Neural progenitor cell (in vitro differentiated cells): ENCODE results near the gene TNS3. TPM values are rescaled to one million over a fixed set of nuclear protein-coding genes. Genes with fewer than 3 reads are reported as not detected.

Source experiments
- DNase-seq: peaks from one replicate; pipeline ENCODE4 v3.0.0-alpha.2; 2016; ENCODE audit warnings: low spot score
- H2AFZ ChIP-seq: fragments of 200-600 bp; sonication (generic); replicated peaks from 2 replicates; pipeline ENCODE4 v1.6.1; 2016; ENCODE audit warnings: antibody characterized with exemption
- H3F3A ChIP-seq: fragments of 200-600 bp; sonication (generic); 2 replicates; pipeline ENCODE4 v1.6.1; 2016; ENCODE audit warnings: antibody characterized with exemption, low read depth
- H3K27ac ChIP-seq: fragments of 200-600 bp; sonication (generic); 2 replicates; pipeline ENCODE4 v1.5.1; 2016; ENCODE audit warnings: mild to moderate bottlenecking
- H3K27me3 ChIP-seq: fragments of 200-600 bp; sonication (generic); 2 replicates; pipeline ENCODE4 v1.6.1; 2016; ENCODE audit warnings: mild to moderate bottlenecking, moderate library complexity
- H3K36me3 ChIP-seq: fragments of 200-600 bp; sonication (generic); 2 replicates; pipeline ENCODE4 v1.5.1; 2016
- H3K4me1 ChIP-seq: fragments of 200-600 bp; sonication (generic); 2 replicates; pipeline ENCODE4 v1.6.1; 2016; ENCODE audit warnings: mixed run types
- H3K4me2 ChIP-seq: fragments of 200-600 bp; sonication (generic); 2 replicates; pipeline ENCODE4 v1.6.1; 2016
- H3K4me3 ChIP-seq: fragments of 200-600 bp; sonication (generic); 2 replicates; pipeline ENCODE4 v1.5.1; 2016
- H3K79me2 ChIP-seq: fragments of 200-600 bp; sonication (generic); 2 replicates; pipeline ENCODE4 v1.6.1; 2016; ENCODE audit warnings: low read depth
- H3K9ac ChIP-seq: fragments of 200-600 bp; sonication (generic); 2 replicates; pipeline ENCODE4 v1.6.1; 2016
- H3K9me3 ChIP-seq: fragments of 200-600 bp; sonication (generic); 2 replicates; pipeline ENCODE4 v1.5.1; 2016; ENCODE audit warnings: low read depth
- H4K20me1 ChIP-seq: fragments of 200-600 bp; sonication (generic); 2 replicates; pipeline ENCODE4 v1.6.1; 2016; ENCODE audit warnings: low read depth
- H3K27ac Mint-ChIP-seq: 3 replicates; pipeline ENCODE4 v1.8.0; 2021; ENCODE audit warnings: mixed read lengths
- H3K27me3 Mint-ChIP-seq: 2 replicates; pipeline ENCODE4 v1.8.0; 2022; ENCODE audit warnings: low read depth, mild to moderate bottlenecking, inconsistent platforms, moderate library complexity, mixed read lengths; ENCODE audit not compliant: insufficient read depth
- H3K36me3 Mint-ChIP-seq: 3 replicates; pipeline ENCODE4 v1.8.0; 2021; ENCODE audit warnings: mixed read lengths
- H3K4me1 Mint-ChIP-seq: 3 replicates; pipeline ENCODE4 v1.8.0; 2021; ENCODE audit warnings: mixed read lengths
- H3K4me3 Mint-ChIP-seq: 3 replicates; pipeline ENCODE4 v1.8.0; 2021; ENCODE audit warnings: mild to moderate bottlenecking, moderate library complexity, mixed read lengths
- H3K9me3 Mint-ChIP-seq: 3 replicates; pipeline ENCODE4 v1.8.0; 2020; ENCODE audit warnings: mixed read lengths
- EZH2 ChIP-seq: fragments of 200-600 bp; sonication (generic); IDR thresholded peaks from 2 replicates; pipeline ENCODE4 v1.6.1; 2017; ENCODE audit warnings: antibody characterized with exemption, mild to moderate bottlenecking, moderate library complexity
- EZH2phosphoT487 ChIP-seq: fragments of 200-600 bp; sonication (generic); IDR thresholded peaks from 2 replicates; pipeline ENCODE4 v1.6.1; 2017; ENCODE audit warnings: antibody characterized with exemption
- total RNA-seq: library from RNA; depleted of rRNA; stranded (reverse); fragments of >200 nt; gene quantifications from 2 replicates; pipeline ENCODE4 v1.2.3, GENCODE V29; 2015; ENCODE audit warnings: low replicate concordance
- TF ChIP-seq, protein P1 (sequence below): fragments of 200-600 bp; sonication (generic); IDR thresholded peaks from 2 replicates; pipeline ENCODE4 v1.5.1; 2017; ENCODE audit warnings: antibody characterized with exemption, mild to moderate bottlenecking

The TNS3 gene
- total RNA-seq, 1 donor from 2014 or later = 15.0 TPM

DNA sequence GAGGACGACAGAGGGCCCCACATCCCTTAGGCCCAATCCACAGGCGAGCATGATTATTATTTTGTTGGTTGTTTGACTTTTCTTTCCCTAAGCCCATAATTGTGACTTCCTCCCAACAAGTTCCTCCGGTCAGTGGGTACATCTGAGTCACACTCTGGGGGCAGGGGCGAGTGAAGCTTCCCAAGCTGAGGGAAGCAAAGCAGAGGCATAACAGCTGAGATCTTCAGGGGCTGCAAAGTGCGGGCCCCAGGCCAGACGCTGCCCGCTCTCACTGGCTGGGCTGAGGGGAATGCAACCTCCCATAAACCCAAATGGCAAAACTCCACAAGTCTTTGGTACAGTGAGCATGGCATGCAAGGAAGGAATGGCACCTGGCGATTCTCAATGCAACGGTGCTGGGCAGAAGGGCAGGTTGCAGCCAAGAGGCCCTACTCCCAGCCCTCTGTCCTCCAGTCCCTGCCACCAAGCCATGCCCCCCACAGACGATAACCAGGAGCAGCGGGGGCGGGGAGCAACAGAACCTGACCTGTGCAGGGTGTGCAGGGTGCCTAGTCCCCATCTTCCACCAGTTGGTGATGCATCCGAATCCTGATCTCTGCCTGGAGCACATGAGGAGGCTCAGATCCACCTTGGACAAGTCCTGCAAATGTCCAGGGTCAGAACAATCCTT lies 25.3 kb downstream of the TNS3 start:
- Histone ChIP-seq H3K79me2 (no peaks in the 10 kb centered on the region), H2AFZ (no peak overlapping the region), H3K4me1 (peaks cover 15% of the 10 kb centered on the region), H3K9ac (no peak overlapping the region), H3K4me2 (no peak overlapping the region), H3K27me3 (no peaks in the 10 kb centered on the region), H3F3A (no peaks in the 10 kb centered on the region), H3K9me3 (no peaks in the 10 kb centered on the region), H3K4me3 (no peak overlapping the region), H3K36me3 (no peaks in the 10 kb centered on the region), H3K27ac (no peak overlapping the region), H4K20me1 (peaks cover 5% of the 10 kb centered on the region)
- Mint-ChIP-seq H3K36me3 (peaks cover 5% of the 10 kb centered on the region), H3K4me3 (no peak overlapping the region), H3K4me1 (peaks cover 12% of the 10 kb centered on the region), H3K27ac (no peak overlapping the region), H3K27me3 (peaks cover 2% of the 10 kb centered on the region), H3K9me3 (peaks cover 5% of the 10 kb centered on the region)
- no peak for DNase-seq
- TF ChIP-seq, protein P1, sequence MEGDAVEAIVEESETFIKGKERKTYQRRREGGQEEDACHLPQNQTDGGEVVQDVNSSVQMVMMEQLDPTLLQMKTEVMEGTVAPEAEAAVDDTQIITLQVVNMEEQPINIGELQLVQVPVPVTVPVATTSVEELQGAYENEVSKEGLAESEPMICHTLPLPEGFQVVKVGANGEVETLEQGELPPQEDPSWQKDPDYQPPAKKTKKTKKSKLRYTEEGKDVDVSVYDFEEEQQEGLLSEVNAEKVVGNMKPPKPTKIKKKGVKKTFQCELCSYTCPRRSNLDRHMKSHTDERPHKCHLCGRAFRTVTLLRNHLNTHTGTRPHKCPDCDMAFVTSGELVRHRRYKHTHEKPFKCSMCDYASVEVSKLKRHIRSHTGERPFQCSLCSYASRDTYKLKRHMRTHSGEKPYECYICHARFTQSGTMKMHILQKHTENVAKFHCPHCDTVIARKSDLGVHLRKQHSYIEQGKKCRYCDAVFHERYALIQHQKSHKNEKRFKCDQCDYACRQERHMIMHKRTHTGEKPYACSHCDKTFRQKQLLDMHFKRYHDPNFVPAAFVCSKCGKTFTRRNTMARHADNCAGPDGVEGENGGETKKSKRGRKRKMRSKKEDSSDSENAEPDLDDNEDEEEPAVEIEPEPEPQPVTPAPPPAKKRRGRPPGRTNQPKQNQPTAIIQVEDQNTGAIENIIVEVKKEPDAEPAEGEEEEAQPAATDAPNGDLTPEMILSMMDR = no peak
- TF ChIP-seq EZH2 = no peak
- no peak for TF ChIP-seq EZH2phosphoT487

GRCh38 chr7:47553309-47553708 lies 28.6 kb downstream of the TNS3 start:
- no peak overlapping the region for H3K4me3 ChIP-seq
- no peaks in the 10 kb centered on the region for H3K79me2 ChIP-seq
- no peak overlapping the region for H3K9ac ChIP-seq
- peaks cover 3% of the 10 kb centered on the region for H3K9me3 Mint-ChIP-seq
- H3K27ac Mint-ChIP-seq = no peak overlapping the region
- H3K4me2 ChIP-seq = no peak overlapping the region
- H3K36me3 Mint-ChIP-seq = peaks cover 3% of the 10 kb centered on the region
- no peaks in the 10 kb centered on the region for H3K9me3 ChIP-seq
- no peaks in the 10 kb centered on the region for H3K36me3 ChIP-seq
- H2AFZ ChIP-seq = no peak overlapping the region
- TF ChIP-seq EZH2 = no peak
- TF ChIP-seq, protein P1 = no peak
- TF ChIP-seq EZH2phosphoT487 = no peak
- no peaks in the 10 kb centered on the region for H3K27me3 ChIP-seq
- peaks cover 10% of the 10 kb centered on the region for H3K4me1 Mint-ChIP-seq
- no peak overlapping the region for H3K4me3 Mint-ChIP-seq
- H3K27ac ChIP-seq = no peak overlapping the region
- H4K20me1 ChIP-seq = peaks cover 5% of the 10 kb centered on the region
- no peaks in the 10 kb centered on the region for H3F3A ChIP-seq
- DNase-seq = no peak
- H3K27me3 Mint-ChIP-seq = peaks cover 2% of the 10 kb centered on the region
- peaks cover 13% of the 10 kb centered on the region for H3K4me1 ChIP-seq

- H3K4me1 ChIP-seq = peaks cover 6% of the 10 kb centered on the region
- H3K9me3 ChIP-seq = no peaks in the 10 kb centered on the region
- TF ChIP-seq, protein P1 = no peak
- TF ChIP-seq EZH2phosphoT487 = no peak
- no peaks in the 10 kb centered on the region for H3K27me3 ChIP-seq
- Mint-ChIP-seq H3K27me3 (peaks cover 4% of the 10 kb centered on the region), H3K9me3 (peaks cover 3% of the 10 kb centered on the region), H3K4me1 (peaks cover 8% of the 10 kb centered on the region), H3K36me3 (peaks cover 5% of the 10 kb centered on the region), H3K27ac (no peak overlapping the region), H3K4me3 (no peak overlapping the region)
- no peak overlapping the region for H3K4me2 ChIP-seq
- no peak overlapping the region for H2AFZ ChIP-seq
- H3K27ac ChIP-seq = no peak overlapping the region
- H3K4me3 ChIP-seq = no peak overlapping the region
- H3K36me3 ChIP-seq = no peaks in the 10 kb centered on the region
- no peaks in the 10 kb centered on the region for H3K79me2 ChIP-seq
- H3K9ac ChIP-seq = no peak overlapping the region
- no peak for DNase-seq
- peaks cover under 1% of the 10 kb centered on the region for H4K20me1 ChIP-seq
- H3F3A ChIP-seq = no peaks in the 10 kb centered on the region
These were observed 29.3 kb downstream of the TNS3 start for GRCh38 chr7:47552621-47553020.
